HepG2 (cell line): Measurements from ENCODE around the gene ZNF416. TPM values are rescaled to one million over a fixed set of nuclear protein-coding genes. Genes with fewer than 3 reads are reported as not detected.
A peak's percentile ranks its signal among the peaks of the same experiment; 100 is the strongest.

Experiments used
- AGO2 ChIP-seq: fragments of 200-400 bp; formaldehyde crosslinking; optimal IDR thresholded peaks from 2 replicates; pipeline ENCODE3; 2017; ENCODE audit warnings: mild to moderate bottlenecking, low read depth, low read length, moderate library complexity
- ATM ChIP-seq: fragments of 450-650 bp; IDR thresholded peaks from 2 replicates; pipeline ENCODE4 v1.7.1; 2017; ENCODE audit warnings: mild to moderate bottlenecking, borderline replicate concordance
- CC2D1A ChIP-seq: sonication (generic); formaldehyde crosslinking; IDR thresholded peaks from 2 replicates; pipeline ENCODE4 v1.8.1; 2023; ENCODE audit warnings: mild to moderate bottlenecking, missing genetic modification reagents
- CREB1 ChIP-seq, 2 experiments: fragments of 450-650 bp in 1 of 2; IDR thresholded peaks; 2 replicates each; pipeline ENCODE4 v1.6.1; 2016 to 2017; ENCODE audit warnings: control low read depth in 1 of 2, mild to moderate bottlenecking in 1 of 2, missing compliant biosample characterization in 1 of 2, missing genetic modification characterization in 1 of 2
- HES4 ChIP-seq: sonication (generic); formaldehyde crosslinking; IDR thresholded peaks from 2 replicates; pipeline ENCODE4 v1.9.0; 2021; ENCODE audit warnings: mild to moderate bottlenecking, missing genetic modification reagents, borderline replicate concordance
- HMG20A ChIP-seq: IDR thresholded peaks from 2 replicates; pipeline ENCODE4 v1.6.1; 2016; ENCODE audit warnings: borderline replicate concordance
- MAFF ChIP-seq: IDR thresholded peaks from 2 replicates; pipeline ENCODE4 v1.6.1; 2011; ENCODE audit warnings: low read depth, low read length, improper control_type of control experiment
- MED13 ChIP-seq: sonication (generic); formaldehyde crosslinking; IDR thresholded peaks from 2 replicates; pipeline ENCODE4 v1.5.0; 2020; ENCODE audit warnings: missing genetic modification reagents
- NPAS2 ChIP-seq: sonication (generic); formaldehyde crosslinking; IDR thresholded peaks from 2 replicates; pipeline ENCODE4 v1.8.0; 2022; ENCODE audit warnings: mild to moderate bottlenecking, missing genetic modification reagents, borderline replicate concordance
- THAP11 ChIP-seq: IDR thresholded peaks from 2 replicates; pipeline ENCODE4 v1.6.1; 2016; ENCODE audit warnings: missing biosample characterization, missing genetic modification reagents
- TMF1 ChIP-seq: sonication (generic); formaldehyde crosslinking; IDR thresholded peaks from 2 replicates; pipeline ENCODE4 v1.8.1; 2022; ENCODE audit warnings: low read depth, missing genetic modification reagents
- YY1 ChIP-seq: IDR thresholded peaks from 2 replicates; pipeline ENCODE4 v1.6.1; 2011; ENCODE audit warnings: low read length, low read depth, moderate library complexity, mild to moderate bottlenecking; ENCODE audit not compliant: insufficient read depth, insufficient replicate concordance
- ZNF136 ChIP-seq: sonication (generic); formaldehyde crosslinking; IDR thresholded peaks from 2 replicates; pipeline ENCODE4 v1.8.1; 2022; ENCODE audit warnings: low read depth, mild to moderate bottlenecking, moderate library complexity, missing genetic modification reagents
- ZNF224 ChIP-seq: sonication (generic); formaldehyde crosslinking; IDR thresholded peaks from 2 replicates; pipeline ENCODE4 v1.5.0; 2020; ENCODE audit warnings: mild to moderate bottlenecking, missing genetic modification reagents
- ZNF530 ChIP-seq: sonication (generic); formaldehyde crosslinking; IDR thresholded peaks from 2 replicates; pipeline ENCODE4 v1.5.0; 2020; ENCODE audit warnings: low read depth, mild to moderate bottlenecking, missing genetic modification reagents
- ZNF572 ChIP-seq: sonication (generic); formaldehyde crosslinking; IDR thresholded peaks from 2 replicates; pipeline ENCODE4 v1.5.1; 2020; ENCODE audit warnings: mild to moderate bottlenecking, missing genetic modification reagents
- ZNF768 ChIP-seq: sonication (generic); formaldehyde crosslinking; IDR thresholded peaks from 2 replicates; pipeline ENCODE4 v1.4.0; 2020; ENCODE audit warnings: missing genetic modification reagents
- ZSCAN31 ChIP-seq: sonication (generic); formaldehyde crosslinking; IDR thresholded peaks from 2 replicates; pipeline ENCODE4 v1.5.0; 2020; ENCODE audit warnings: low read depth, mild to moderate bottlenecking, missing genetic modification reagents
- ZSCAN9 ChIP-seq: IDR thresholded peaks from 2 replicates; pipeline ENCODE4 v1.6.1; 2016; ENCODE audit warnings: borderline replicate concordance
- polyA plus RNA-seq, 8 experiments: library from polyadenylated mRNA; depleted of rRNA in 3 of 8; stranded (reverse) in 7 of 8; unstranded in 1 of 8; fragments of >200 nt; fragmentation: Illumina TruSeq in 4 of 8; extraction: Trizol in 4 of 8; gene quantifications; 2 replicates each; pipeline versions ENCODE4 v1.2.1 to v1.2.3, GENCODE V29; 2011 to 2016; ENCODE audit warnings: low read depth in 4 of 8, missing spikeins in 1 of 8, mixed read lengths in 1 of 8; ENCODE audit not compliant: insufficient read depth in 1 of 8
- total RNA-seq, 5 experiments: library from RNA; depleted of rRNA; stranded (reverse); fragments of >200 nt; fragmentation: Illumina TruSeq; extraction: Trizol; gene quantifications; 2 replicates each; pipeline ENCODE4 v1.2.3, GENCODE V29; 2016; ENCODE audit warnings: low read depth in 1 of 5
- TF ChIP-seq, protein P1 (sequence below): sonication (generic); formaldehyde crosslinking; IDR thresholded peaks from 2 replicates; pipeline ENCODE4 v1.5.0; 2020; ENCODE audit warnings: mild to moderate bottlenecking, missing genetic modification reagents, borderline replicate concordance
- TF ChIP-seq, protein P2 (sequence below): sonication (generic); formaldehyde crosslinking; IDR thresholded peaks from 2 replicates; pipeline ENCODE4 v1.4.0; 2020; ENCODE audit warnings: missing genetic modification reagents, borderline replicate concordance

Gene ZNF416
- total and polyA plus RNA-seq, 2 of the 13 experiments (the other 11 are each of a cell fraction or from before 2014, with no cell fraction given): 1.5 to 5.3 TPM

DNA sequence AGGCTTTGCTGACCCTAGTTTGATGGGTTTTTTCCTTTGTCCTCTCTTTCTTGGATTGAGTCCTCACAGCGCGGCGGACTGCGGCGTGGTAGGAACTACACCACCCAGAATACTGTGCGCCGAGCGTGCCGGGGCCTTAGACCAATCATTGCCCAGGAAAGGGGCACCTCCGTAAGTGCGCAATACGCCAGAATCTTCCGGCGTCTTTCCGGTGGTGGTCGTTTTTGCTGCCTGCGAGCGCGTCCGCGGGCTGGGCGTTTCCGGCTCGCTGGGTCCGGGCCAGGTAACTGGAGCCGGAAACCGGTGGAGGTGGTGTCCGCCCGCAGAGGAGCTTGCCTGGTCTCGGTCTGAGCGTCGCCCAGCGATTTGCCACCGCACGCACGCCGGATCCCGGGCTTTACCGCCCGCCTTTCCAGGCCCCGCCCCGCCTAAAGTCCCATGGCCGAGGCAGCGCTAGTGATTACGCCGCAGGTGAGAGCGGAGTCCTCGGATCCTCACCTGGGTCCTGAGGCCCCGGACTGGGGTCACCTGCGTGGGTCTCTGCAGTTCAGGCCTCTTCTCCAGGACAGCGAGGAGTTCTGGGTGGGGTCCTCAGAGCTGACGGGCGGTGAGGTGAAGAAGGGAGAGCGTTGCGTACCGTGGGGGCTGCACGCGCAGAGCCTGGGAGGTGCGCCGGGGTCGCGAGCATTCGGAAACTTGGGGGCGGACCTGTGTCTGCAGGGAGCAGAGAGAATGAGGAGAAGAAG is 51.4 kb downstream of the ZNF416 start, which contains the start of gene ZNF549 (continued):
- TF ChIP-seq ZNF224 (CRISPR knock-in tag) (no peak), ZSCAN31 (CRISPR knock-in tag) (peak; percentile 67; the same call in 1 of the 2 replicates), AGO2 (peak; percentile 54), ZNF530 (no peak), CC2D1A (CRISPR knock-in tag) (no peak), THAP11 (CRISPR knock-in tag) (peak; percentile 99), MAFF (peak; percentile 21; the same call in 1 of the 2 replicates), ZNF136 (CRISPR knock-in tag) (no peak), YY1 (peak; percentile 61), CREB1 (IDR thresholded peaks at IDR 0.05) (peak; percentile 85), CREB1 (CRISPR knock-in tag; IDR thresholded peaks at IDR 0.05) (peak; percentile 93), ZNF768 (peak; percentile 66; the same call in 1 of the 2 replicates), ZSCAN9 (CRISPR knock-in tag) (peak; percentile 36; the same call in 1 of the 2 replicates), TMF1 (CRISPR knock-in tag) (0 out of 2 replicates have a peak, but pooled peaks have one; percentile 60), MED13 (no peak), NPAS2 (CRISPR knock-in tag) (no peak), HES4 (CRISPR knock-in tag) (peak; percentile 17; the same call in 1 of the 2 replicates), HMG20A (CRISPR knock-in tag) (no peak), ZNF572 (CRISPR knock-in tag) (0 out of 2 replicates have a peak, but pooled peaks have one; percentile 47), ATM (no peak)
- TF ChIP-seq, protein P1, sequence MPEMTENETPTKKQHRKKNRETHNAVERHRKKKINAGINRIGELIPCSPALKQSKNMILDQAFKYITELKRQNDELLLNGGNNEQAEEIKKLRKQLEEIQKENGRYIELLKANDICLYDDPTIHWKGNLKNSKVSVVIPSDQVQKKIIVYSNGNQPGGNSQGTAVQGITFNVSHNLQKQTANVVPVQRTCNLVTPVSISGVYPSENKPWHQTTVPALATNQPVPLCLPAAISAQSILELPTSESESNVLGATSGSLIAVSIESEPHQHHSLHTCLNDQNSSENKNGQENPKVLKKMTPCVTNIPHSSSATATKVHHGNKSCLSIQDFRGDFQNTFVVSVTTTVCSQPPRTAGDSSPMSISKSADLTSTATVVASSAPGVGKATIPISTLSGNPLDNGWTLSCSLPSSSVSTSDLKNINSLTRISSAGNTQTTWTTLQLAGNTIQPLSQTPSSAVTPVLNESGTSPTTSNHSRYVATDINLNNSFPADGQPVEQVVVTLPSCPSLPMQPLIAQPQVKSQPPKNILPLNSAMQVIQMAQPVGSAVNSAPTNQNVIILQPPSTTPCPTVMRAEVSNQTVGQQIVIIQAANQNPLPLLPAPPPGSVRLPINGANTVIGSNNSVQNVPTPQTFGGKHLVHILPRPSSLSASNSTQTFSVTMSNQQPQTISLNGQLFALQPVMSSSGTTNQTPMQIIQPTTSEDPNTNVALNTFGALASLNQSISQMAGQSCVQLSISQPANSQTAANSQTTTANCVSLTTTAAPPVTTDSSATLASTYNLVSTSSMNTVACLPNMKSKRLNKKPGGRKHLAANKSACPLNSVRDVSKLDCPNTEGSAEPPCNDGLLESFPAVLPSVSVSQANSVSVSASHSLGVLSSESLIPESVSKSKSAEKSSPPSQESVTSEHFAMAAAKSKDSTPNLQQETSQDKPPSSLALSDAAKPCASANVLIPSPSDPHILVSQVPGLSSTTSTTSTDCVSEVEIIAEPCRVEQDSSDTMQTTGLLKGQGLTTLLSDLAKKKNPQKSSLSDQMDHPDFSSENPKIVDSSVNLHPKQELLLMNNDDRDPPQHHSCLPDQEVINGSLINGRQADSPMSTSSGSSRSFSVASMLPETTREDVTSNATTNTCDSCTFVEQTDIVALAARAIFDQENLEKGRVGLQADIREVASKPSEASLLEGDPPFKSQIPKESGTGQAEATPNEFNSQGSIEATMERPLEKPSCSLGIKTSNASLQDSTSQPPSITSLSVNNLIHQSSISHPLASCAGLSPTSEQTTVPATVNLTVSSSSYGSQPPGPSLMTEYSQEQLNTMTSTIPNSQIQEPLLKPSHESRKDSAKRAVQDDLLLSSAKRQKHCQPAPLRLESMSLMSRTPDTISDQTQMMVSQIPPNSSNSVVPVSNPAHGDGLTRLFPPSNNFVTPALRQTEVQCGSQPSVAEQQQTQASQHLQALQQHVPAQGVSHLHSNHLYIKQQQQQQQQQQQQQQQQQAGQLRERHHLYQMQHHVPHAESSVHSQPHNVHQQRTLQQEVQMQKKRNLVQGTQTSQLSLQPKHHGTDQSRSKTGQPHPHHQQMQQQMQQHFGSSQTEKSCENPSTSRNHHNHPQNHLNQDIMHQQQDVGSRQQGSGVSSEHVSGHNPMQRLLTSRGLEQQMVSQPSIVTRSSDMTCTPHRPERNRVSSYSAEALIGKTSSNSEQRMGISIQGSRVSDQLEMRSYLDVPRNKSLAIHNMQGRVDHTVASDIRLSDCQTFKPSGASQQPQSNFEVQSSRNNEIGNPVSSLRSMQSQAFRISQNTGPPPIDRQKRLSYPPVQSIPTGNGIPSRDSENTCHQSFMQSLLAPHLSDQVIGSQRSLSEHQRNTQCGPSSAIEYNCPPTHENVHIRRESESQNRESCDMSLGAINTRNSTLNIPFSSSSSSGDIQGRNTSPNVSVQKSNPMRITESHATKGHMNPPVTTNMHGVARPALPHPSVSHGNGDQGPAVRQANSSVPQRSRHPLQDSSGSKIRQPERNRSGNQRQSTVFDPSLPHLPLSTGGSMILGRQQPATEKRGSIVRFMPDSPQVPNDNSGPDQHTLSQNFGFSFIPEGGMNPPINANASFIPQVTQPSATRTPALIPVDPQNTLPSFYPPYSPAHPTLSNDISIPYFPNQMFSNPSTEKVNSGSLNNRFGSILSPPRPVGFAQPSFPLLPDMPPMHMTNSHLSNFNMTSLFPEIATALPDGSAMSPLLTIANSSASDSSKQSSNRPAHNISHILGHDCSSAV (CRISPR knock-in tag): no peak
- TF ChIP-seq, protein P2, sequence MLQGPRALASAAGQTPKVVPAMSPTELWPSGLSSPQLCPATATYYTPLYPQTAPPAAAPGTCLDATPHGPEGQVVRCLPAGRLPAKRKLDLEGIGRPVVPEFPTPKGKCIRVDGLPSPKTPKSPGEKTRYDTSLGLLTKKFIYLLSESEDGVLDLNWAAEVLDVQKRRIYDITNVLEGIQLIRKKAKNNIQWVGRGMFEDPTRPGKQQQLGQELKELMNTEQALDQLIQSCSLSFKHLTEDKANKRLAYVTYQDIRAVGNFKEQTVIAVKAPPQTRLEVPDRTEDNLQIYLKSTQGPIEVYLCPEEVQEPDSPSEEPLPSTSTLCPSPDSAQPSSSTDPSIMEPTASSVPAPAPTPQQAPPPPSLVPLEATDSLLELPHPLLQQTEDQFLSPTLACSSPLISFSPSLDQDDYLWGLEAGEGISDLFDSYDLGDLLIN (CRISPR knock-in tag): no peak
